ENCODE data around the gene OPTC.
"Not testable (repeated sequence)": the region's sequence is repeated elsewhere in the genome, so short reads cannot be mapped to it uniquely, and the experiment has no call there.

The OPTC gene

GRCh38 chr1:203459671-203460201, 34.2 kb upstream of the OPTC start:
- no peak for TF ChIP-seq POLR2A (IDR thresholded peaks at IDR 0.05; ENCODE audit: low read depth, low read length)
- FAIRE-seq (no peak), DNase-seq (ENCODE audit: insufficient read length, low spot score) (no peak)

DNA sequence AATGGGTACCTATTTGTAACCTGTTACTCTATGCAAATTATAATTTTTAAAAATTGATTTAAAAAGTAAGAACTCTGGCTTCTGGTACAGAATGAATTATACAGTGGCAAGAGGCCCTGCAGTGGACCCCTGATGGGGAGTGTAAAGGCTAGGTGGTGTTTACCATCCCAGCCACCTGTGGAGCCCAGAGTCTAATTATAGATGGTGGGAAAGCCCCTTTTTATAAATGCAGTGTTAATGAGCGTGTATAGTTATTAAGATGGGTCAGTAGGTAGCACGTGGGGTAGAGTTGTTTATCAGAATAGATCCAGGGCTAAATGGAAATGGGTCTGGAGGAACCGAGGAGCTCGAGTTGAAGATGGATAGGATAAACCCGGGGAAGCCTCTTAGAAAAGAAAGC, 32.2 kb upstream of the OPTC start:
- no peak for TF ChIP-seq POLR2A (IDR thresholded peaks at IDR 0.05; ENCODE audit: low read depth, low read length)
- no peak for DNase-seq (ENCODE audit: insufficient read length, low spot score)
- FAIRE-seq = no peak

DNA sequence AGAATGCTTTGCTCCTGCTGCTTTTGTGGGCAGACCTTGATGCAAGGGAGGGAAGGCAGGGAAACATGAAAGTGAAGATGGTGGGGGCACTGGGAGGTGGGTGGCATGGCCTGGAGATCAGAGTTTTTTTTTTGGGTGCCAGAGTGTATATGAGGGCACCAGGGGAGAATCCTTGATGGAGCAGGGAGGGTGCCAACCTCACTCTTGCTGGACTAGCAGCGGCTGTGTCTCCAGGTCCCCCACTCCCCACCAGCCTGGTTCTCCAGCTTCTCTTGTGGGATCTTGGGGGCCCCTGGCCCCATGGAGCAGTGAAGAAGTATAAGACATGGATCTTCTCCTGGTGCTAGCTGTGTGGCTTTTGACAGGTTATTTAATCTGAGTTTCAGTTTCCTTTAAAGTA, 31.8 kb upstream of the OPTC start:
- TF ChIP-seq POLR2A (IDR thresholded peaks at IDR 0.05; ENCODE audit: low read depth, low read length) = no peak
- FAIRE-seq (no peak), DNase-seq (ENCODE audit: insufficient read length, low spot score) (no peak)

GRCh38 chr1:203462878-203463277, 31.1 kb upstream of the OPTC start:
- TF ChIP-seq POLR2A (IDR thresholded peaks at IDR 0.05; ENCODE audit: low read depth, low read length) = no peak
- DNase-seq (ENCODE audit: insufficient read length, low spot score) (peak; percentile 38), FAIRE-seq (no peak)

DNA sequence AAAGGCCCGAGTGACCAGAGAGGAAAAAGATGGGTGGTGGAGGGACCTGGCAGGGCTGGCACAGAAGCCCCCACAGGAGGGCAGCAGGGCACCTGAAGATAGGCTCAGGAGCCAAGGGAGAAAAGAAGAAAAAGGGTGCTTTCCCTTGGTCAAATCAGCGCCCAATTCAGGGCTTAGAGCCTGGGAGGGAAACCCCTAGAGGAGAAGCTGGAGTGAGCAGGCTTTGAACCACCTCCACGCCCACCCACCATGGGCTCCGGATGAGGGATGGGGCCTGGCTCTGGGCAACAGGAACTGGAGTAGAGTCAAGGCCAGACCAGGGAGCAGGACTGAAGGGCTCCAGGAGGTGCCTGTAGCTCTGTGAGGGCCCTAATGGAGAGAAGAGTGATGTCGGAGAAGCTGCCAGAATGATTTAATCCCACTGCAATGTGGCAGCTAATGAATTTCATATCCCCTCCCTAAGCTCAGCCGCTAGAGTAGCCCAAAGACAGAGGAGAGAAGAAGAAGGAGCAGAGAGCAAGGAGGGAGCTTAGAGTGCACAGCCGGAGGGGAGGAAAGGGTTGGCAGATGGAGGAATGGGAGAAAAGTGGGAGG, 30.4 kb upstream of the OPTC start:
- DNase-seq (ENCODE audit: insufficient read length, low spot score) = no peak
- no peak for TF ChIP-seq POLR2A (IDR thresholded peaks at IDR 0.05; ENCODE audit: low read depth, low read length)
- no peak for FAIRE-seq

DNA sequence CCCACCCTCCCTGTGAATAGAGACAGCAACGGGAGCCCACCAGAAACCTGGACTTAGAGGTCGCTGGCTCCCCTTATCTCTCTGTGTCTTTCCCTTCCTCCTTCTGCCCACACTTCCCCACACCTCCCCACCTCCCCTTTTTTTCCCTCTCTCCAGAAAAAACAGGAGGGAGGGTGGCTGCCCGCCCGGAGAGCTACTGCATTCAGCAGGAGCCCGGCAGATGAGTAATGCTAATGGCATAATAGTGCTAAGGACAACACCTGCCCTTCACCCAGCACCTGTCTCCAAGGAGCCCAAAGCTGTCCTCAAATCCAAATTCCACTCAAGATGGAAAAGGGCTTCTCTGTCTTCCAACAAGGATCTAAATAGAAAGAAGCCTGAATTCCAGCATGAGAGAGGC, 29.7 kb upstream of the OPTC start:
- FAIRE-seq = no peak
- no peak for DNase-seq (ENCODE audit: insufficient read length, low spot score)
- TF ChIP-seq POLR2A (IDR thresholded peaks at IDR 0.05; ENCODE audit: low read depth, low read length) = no peak

GRCh38 chr1:203464743-203465142, 29.2 kb upstream of the OPTC start:
- DNase-seq (ENCODE audit: insufficient read length, low spot score) = no peak
- TF ChIP-seq POLR2A (IDR thresholded peaks at IDR 0.05; ENCODE audit: low read depth, low read length) = no peak
- no peak for FAIRE-seq

DNA sequence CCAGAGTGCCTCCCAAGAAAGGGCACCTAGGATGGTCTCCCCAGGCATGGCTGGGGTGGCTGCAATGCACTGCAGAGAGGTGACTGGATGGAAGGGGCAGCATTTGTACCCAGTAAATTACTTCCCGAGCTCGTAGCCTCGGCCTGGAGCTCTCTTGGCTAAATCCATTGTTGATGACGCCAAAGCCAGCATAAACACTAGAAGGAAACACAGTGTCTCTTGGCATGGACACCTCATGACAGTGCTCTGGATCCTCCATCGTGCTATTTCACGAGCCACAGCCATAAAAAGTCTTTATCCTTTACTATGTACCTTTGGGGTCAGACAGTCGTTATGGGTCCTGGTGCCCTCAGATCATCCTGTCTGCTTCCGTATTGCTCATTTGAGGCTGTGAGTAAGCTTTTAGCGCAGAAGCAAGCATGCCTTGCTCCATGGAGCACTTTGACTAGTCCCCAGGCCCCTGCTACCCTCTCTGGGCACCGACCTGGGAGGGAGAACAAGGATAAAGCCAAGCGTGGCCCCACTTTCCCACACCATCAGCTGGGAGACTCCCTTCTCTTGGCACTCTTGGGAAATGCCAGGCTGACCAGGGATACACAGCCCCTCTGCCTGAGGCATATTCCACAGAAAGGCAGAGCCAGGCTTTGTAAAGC, 28.7 kb upstream of the OPTC start:
- no peak for TF ChIP-seq POLR2A (IDR thresholded peaks at IDR 0.05; ENCODE audit: low read depth, low read length)
- DNase-seq (ENCODE audit: insufficient read length, low spot score) (no peak), FAIRE-seq (no peak)

- FAIRE-seq (no peak), DNase-seq (ENCODE audit: insufficient read length, low spot score) (no peak)
- TF ChIP-seq POLR2A (IDR thresholded peaks at IDR 0.05; ENCODE audit: low read depth, low read length) = no peak
These were observed 28.0 kb upstream of the OPTC start for GRCh38 chr1:203465948-203466347.

- DNase-seq (ENCODE audit: insufficient read length, low spot score) = peak; percentile 23
- FAIRE-seq = not testable (repeated sequence)
These were observed 26.9 kb upstream of the OPTC start for GRCh38 chr1:203466906-203467549.

DNA sequence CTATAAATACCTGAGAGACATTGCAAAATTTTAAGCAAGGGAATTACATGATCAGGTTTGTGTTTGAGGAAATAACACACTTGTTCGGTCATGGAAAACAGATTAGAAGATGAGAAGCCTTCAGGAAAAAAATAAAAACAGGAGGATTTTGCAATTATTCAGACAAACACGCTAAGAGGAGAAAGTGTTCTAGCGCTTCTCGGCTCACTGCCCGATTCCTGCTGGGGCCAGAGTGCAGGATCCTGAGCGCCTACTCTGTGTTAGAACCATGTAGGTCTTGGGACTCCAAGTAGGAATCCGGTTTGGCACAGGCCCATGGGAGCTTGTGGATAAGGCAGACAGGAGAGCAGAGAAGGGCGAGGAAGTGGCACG, 26.4 kb upstream of the OPTC start:
- DNase-seq (ENCODE audit: insufficient read length, low spot score) (no peak), FAIRE-seq (no peak)
- TF ChIP-seq POLR2A (IDR thresholded peaks at IDR 0.05; ENCODE audit: low read depth, low read length) = no peak

- FAIRE-seq (no peak), DNase-seq (ENCODE audit: insufficient read length, low spot score) (no peak)
- TF ChIP-seq POLR2A (IDR thresholded peaks at IDR 0.05; ENCODE audit: low read depth, low read length) = no peak
These were observed 25.6 kb upstream of the OPTC start for GRCh38 chr1:203468326-203468725.

DNA sequence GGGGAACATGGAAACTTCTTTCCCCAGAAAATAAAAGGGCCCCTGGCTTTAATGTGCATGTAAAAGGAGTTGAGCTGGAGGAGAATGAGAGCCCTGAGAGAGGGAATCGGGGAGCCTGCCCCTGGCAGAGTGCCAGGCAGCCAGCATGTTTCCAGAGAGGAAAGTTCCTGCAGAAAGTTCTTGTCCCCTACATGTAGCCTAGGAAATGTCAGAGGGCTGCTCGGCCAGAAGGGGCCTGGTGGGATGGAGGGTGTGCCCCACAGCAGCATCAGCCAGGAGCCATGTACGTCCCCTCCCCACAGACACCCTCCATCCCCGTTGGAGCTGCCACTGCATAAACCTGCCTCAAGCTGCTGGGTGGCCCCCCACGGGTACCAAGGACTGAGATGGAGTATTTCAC, 23.7 kb upstream of the OPTC start:
- FAIRE-seq = no peak
- DNase-seq (ENCODE audit: insufficient read length, low spot score) = no peak
- TF ChIP-seq POLR2A (IDR thresholded peaks at IDR 0.05; ENCODE audit: low read depth, low read length) = no peak

DNA sequence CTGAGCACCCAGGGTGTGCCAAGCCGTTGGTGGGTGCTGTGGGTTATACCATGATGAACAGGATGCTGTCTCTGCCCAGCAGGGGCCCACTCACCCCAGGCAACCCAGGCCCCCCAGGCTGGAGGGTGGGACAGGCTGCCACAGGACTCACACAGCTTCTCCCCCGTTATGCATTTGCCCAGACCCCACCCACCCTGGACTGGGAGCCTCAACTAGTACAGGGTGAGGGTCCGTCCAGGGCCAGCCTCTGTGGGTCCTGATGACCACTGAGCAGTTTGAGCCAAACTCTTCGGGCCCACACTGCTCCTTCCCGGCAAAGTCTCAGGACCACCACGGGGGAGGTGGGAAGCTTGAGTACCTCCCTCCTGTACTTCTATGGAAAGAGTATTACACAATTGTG, 22.1 kb upstream of the OPTC start:
- no peak for DNase-seq (ENCODE audit: insufficient read length, low spot score)
- TF ChIP-seq POLR2A (IDR thresholded peaks at IDR 0.05; ENCODE audit: low read depth, low read length) = no peak
- no peak for FAIRE-seq

GRCh38 chr1:203473281-203473680, 20.7 kb upstream of the OPTC start:
- DNase-seq (ENCODE audit: insufficient read length, low spot score) (no peak), FAIRE-seq (no peak)
- TF ChIP-seq POLR2A (IDR thresholded peaks at IDR 0.05; ENCODE audit: low read depth, low read length) = no peak

All from H54 (cell line).